ENCODE data around the gene MAMDC2.

DNA sequence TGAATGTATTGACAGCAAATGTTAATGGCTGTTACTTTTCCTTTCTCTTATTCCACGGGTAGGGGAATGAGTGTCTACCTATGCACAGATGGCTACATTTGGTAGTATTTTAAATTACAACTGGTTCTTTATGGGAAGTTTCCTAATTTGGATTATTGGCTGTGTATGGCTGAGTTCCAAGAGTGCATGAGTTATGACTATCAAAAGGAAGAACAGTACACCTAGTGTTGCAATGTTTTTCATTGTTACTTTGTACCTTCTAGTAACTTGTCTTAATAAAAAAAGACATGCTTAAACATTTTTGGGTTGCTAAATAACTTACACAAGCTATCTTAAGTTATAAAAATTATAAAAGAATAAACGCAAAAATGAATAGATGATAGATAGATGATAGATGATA, 35.8 kb upstream of the MAMDC2 start:
- TF ChIP-seq, protein P1, sequence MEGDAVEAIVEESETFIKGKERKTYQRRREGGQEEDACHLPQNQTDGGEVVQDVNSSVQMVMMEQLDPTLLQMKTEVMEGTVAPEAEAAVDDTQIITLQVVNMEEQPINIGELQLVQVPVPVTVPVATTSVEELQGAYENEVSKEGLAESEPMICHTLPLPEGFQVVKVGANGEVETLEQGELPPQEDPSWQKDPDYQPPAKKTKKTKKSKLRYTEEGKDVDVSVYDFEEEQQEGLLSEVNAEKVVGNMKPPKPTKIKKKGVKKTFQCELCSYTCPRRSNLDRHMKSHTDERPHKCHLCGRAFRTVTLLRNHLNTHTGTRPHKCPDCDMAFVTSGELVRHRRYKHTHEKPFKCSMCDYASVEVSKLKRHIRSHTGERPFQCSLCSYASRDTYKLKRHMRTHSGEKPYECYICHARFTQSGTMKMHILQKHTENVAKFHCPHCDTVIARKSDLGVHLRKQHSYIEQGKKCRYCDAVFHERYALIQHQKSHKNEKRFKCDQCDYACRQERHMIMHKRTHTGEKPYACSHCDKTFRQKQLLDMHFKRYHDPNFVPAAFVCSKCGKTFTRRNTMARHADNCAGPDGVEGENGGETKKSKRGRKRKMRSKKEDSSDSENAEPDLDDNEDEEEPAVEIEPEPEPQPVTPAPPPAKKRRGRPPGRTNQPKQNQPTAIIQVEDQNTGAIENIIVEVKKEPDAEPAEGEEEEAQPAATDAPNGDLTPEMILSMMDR (IDR thresholded peaks at IDR 0.05 in 2 of 3, conservative IDR thresholded peaks at IDR 0.05 in 1 of 3; ENCODE audit: borderline replicate concordance in 1 of 3, insufficient read depth in 1 of 3, low read depth in 2 of 3, low read length in 2 of 3), result no peak
- TF ChIP-seq, protein P2, sequence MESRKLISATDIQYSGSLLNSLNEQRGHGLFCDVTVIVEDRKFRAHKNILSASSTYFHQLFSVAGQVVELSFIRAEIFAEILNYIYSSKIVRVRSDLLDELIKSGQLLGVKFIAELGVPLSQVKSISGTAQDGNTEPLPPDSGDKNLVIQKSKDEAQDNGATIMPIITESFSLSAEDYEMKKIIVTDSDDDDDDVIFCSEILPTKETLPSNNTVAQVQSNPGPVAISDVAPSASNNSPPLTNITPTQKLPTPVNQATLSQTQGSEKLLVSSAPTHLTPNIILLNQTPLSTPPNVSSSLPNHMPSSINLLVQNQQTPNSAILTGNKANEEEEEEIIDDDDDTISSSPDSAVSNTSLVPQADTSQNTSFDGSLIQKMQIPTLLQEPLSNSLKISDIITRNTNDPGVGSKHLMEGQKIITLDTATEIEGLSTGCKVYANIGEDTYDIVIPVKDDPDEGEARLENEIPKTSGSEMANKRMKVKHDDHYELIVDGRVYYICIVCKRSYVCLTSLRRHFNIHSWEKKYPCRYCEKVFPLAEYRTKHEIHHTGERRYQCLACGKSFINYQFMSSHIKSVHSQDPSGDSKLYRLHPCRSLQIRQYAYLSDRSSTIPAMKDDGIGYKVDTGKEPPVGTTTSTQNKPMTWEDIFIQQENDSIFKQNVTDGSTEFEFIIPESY (IDR thresholded peaks at IDR 0.05; ENCODE audit: extremely low read depth, insufficient replicate concordance, low read length), result no peak
- TF ChIP-seq JUND (IDR thresholded peaks at IDR 0.05) (no peak), EGR1 (IDR thresholded peaks at IDR 0.05; ENCODE audit: low read depth) (no peak), SIN3A (IDR thresholded peaks at IDR 0.05; ENCODE audit: low read depth) (no peak), ELF1 (IDR thresholded peaks at IDR 0.05; ENCODE audit: borderline replicate concordance, low read depth) (no peak), FOSL1 (IDR thresholded peaks at IDR 0.05; ENCODE audit: low read depth) (no peak), RAD21 (IDR thresholded peaks at IDR 0.05; ENCODE audit: low read depth) (no peak), SRF (IDR thresholded peaks at IDR 0.05; ENCODE audit: low read depth) (no peak), YY1 (IDR thresholded peaks at IDR 0.05; ENCODE audit: extremely low read depth, insufficient replicate concordance, low read depth, low read length) (no peak), CBX3 (IDR thresholded peaks at IDR 0.05; ENCODE audit: low read depth) (no peak), POLR2A (IDR thresholded peaks at IDR 0.05; ENCODE audit: borderline replicate concordance, extremely low read depth, insufficient read depth, insufficient read length) (no peak), EZH2 (IDR thresholded peaks at IDR 0.05) (no peak)
- TF ChIP-seq, protein P3, sequence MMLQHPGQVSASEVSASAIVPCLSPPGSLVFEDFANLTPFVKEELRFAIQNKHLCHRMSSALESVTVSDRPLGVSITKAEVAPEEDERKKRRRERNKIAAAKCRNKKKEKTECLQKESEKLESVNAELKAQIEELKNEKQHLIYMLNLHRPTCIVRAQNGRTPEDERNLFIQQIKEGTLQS (IDR thresholded peaks at IDR 0.05), result no peak

Measured in HCT116 (cell line).